Kidney epithelial cell (primary cell): ENCODE data around the gene MEGF11. TPM values are rescaled to one million over a fixed set of nuclear protein-coding genes. Genes with fewer than 3 reads are reported as not detected.

Experiments used
- DNase-seq: peaks from one replicate; pipeline ENCODE4 v3.0.0-alpha.2; 2010; ENCODE audit warnings: low read depth
- H3K27me3 ChIP-seq: 2 replicates; pipeline ENCODE4 v1.6.0; 2011; ENCODE audit warnings: low read length; ENCODE audit not compliant: control insufficient read depth, insufficient read depth
- H3K36me3 ChIP-seq: 2 replicates; pipeline ENCODE4 v1.5.1; 2011; ENCODE audit warnings: low read length; ENCODE audit not compliant: control insufficient read depth, insufficient read depth
- H3K4me3 ChIP-seq: 2 replicates; pipeline ENCODE4 v1.5.1; 2011; ENCODE audit warnings: low read depth, mild to moderate bottlenecking, control low read depth, low read length
- total RNA-seq: library from RNA; depleted of rRNA; stranded (reverse); fragments of >200 nt; gene quantifications from 2 replicates; pipeline ENCODE4 v1.2.3, GENCODE V29; 2015
- TF ChIP-seq, protein P1 (sequence below): IDR thresholded peaks from 2 replicates; pipeline ENCODE4 v1.5.1; 2011; ENCODE audit warnings: mild to moderate bottlenecking, moderate library complexity, low read length, control low read depth, inconsistent platforms; ENCODE audit not compliant: insufficient read depth, poor library complexity, severe bottlenecking

Gene MEGF11
- total RNA-seq, 1 donor from 2014 or later, result 0.63 TPM

DNA sequence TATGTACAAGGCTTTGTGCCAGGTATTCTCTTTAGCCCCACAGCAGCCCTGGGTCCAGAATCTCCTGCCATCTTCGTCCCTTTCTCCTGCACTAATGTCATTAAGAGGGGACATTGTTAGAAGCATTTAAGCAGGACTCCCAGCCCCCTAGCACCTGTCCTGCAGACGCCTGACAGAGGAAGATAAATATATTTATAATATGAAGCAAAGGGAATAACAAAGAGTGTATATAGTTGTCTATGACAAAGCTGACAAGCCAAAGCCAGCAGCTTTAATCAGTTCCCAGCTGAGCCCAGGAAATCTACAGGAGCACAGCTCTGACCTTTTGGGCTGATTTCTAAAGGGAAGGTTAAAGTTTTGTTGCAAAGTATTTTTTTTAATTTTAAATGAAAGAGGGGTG is 96.0 kb downstream of the MEGF11 start:
- H3K36me3 ChIP-seq, result no peaks in the 10 kb centered on the region
- no peak for DNase-seq
- no peak overlapping the region for H3K4me3 ChIP-seq
- peaks cover 9% of the 10 kb centered on the region for H3K27me3 ChIP-seq
- TF ChIP-seq, protein P1, sequence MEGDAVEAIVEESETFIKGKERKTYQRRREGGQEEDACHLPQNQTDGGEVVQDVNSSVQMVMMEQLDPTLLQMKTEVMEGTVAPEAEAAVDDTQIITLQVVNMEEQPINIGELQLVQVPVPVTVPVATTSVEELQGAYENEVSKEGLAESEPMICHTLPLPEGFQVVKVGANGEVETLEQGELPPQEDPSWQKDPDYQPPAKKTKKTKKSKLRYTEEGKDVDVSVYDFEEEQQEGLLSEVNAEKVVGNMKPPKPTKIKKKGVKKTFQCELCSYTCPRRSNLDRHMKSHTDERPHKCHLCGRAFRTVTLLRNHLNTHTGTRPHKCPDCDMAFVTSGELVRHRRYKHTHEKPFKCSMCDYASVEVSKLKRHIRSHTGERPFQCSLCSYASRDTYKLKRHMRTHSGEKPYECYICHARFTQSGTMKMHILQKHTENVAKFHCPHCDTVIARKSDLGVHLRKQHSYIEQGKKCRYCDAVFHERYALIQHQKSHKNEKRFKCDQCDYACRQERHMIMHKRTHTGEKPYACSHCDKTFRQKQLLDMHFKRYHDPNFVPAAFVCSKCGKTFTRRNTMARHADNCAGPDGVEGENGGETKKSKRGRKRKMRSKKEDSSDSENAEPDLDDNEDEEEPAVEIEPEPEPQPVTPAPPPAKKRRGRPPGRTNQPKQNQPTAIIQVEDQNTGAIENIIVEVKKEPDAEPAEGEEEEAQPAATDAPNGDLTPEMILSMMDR, result no peak

DNA sequence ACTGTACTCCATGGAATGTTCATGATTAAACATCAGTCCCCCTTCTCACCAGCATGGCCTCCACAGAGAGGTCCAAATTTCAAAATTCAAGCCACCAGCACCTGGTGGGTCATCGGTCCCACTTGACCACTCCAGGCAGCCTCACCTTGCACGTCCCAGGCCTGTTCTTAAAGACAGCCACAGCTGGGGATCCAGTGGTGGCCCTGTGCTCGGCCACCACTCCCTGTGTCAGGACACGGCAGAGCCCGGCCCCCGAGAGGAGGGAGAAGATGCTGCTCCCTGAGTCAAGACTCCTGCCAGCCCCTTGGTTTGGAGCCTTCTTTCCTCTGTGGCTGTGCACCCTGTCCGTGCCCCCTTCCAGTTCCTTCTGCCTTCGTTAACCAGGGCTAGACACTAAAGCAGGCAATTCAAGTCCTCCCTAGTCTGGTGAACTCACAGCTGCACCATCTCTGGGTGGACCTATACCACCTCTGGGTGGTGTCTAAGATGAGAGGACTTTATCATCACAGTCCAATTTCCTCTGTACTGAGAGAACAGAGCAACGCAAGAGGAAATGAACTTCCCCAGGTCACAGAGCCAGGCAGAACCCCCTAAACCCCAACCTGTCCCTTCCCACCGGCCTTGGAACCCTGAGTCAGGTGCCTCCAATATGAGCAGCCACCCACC is 97.1 kb downstream of the MEGF11 start:
- H3K36me3 ChIP-seq, result no peaks in the 10 kb centered on the region
- TF ChIP-seq, protein P1, result no peak

DNA sequence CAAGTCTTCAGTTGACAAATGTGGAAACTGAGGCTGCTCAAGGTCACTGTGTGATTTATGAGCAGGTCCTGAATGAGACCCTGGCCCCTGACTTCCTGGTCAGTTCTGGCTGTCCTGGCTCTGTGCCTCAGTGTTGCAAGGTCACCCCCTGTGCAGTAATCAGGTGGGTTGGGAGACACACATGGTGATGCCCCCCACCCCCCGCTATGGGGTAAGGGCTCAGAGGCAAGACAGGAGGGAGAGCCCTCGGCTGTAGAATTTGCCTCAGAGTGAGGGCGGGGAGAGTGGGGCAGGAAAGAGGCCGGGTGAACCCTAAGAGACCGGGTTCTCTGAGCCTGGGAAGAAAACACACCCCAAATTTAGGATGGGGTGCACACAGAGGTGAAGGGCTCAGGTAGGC is 98.5 kb downstream of the MEGF11 start:
- DNase-seq, result no peak
- Histone ChIP-seq H3K36me3 (no peaks in the 10 kb centered on the region), H3K27me3 (peaks cover 14% of the 10 kb centered on the region), H3K4me3 (no peak overlapping the region)
- TF ChIP-seq, protein P1, result no peak

More for the DNA sequence above, 97.1 kb downstream of the MEGF11 start:
- no peak overlapping the region for H3K4me3 ChIP-seq
- DNase-seq, result no peak
- peaks cover 14% of the 10 kb centered on the region for H3K27me3 ChIP-seq

DNA sequence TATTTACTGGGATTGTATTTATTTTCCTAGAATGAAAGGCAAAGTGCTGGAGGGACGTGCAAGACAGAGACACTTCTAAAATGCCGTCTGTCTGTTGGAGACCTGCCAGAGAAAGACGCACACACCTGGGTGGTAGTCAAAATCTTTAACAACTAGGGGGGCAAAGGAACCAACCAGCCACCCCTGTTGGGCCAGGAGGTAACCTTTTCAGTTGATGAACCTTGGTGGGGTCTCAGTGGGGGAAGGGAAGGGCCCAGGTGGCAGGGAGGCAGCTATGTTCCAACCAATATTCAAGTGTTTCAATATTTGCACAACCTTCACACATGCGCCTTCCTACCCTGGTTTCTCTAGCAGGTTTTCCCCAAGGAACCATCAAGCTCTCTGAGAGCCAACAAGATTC is 99.0 kb downstream of the MEGF11 start:
- peaks cover 14% of the 10 kb centered on the region for H3K27me3 ChIP-seq
- no peak overlapping the region for H3K4me3 ChIP-seq
- H3K36me3 ChIP-seq, result no peaks in the 10 kb centered on the region
- DNase-seq, result no peak
- TF ChIP-seq, protein P1, result no peak

DNA sequence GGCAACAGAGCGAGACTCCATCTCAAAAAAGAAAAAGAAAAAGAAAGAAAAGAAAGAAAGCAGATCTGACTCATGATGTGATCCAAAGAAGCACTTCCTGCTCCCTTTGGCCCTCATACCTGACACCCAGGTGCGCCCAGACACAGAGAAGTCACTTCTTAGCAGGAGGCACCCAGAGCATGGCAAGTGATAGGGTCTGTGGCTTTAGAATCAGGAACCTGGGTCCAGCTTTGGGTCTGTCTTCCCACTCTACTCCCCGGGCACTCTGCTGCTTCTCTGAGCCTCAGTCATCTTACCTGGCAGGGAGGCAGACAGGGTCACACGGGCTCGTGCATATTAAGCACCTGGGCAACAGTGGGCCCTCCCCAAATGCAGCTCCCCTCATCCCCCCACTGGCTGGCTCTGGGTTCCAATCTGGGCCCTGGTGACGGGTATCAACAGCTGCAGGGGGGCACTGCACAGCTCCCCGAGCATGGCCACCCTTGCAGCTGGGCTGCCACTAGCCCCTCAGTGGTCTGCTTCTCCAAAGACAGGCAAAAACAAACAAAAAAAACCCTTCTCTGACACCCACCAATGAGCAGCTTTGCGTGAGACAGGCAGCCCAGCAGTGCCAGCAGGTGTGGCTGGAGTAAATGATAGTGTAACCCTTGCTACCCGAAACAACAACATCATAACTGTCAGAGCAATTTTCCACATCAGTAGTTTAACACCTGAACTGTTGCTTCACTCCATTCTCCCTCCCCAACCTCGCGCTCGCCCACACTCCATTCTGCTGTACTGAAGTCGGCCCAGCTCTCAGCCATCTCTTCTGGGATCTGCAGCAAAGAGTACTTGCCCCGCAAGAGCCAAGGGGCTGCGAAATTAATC is 99.8 kb downstream of the MEGF11 start:
- H3K27me3 ChIP-seq, result peaks cover 14% of the 10 kb centered on the region
- DNase-seq, result peak; percentile 47
- no peak overlapping the region for H3K4me3 ChIP-seq
- TF ChIP-seq, protein P1, result no peak
- no peaks in the 10 kb centered on the region for H3K36me3 ChIP-seq

DNA sequence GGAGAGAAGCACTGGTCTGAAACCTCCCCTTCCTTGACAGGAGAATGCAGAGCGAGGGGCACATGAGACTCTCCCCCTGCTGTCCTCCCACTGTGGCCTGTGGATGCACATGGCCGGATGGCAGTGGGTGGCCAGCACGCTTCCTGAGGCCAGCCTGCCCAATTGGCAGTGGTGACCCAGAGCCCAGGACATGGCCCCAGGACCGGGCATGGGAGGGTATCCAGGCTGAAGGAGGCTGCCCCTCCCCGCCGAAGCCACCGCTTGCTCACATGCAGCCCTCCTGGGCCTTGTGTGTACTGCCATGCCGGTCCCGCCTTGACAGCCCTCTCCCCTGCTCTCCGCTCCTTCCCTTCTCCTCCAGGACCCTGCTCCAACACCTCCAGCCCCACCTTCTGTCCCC is 100.9 kb downstream of the MEGF11 start:
- Histone ChIP-seq H3K4me3 (no peak overlapping the region), H3K27me3 (peaks cover 17% of the 10 kb centered on the region), H3K36me3 (no peaks in the 10 kb centered on the region)
- DNase-seq, result no peak
- TF ChIP-seq, protein P1, result no peak
